ENCODE measurements around the gene HTRA1. TPM values are rescaled to one million over a fixed set of nuclear protein-coding genes. Genes with fewer than 3 reads are reported as not detected.

HTRA1 gene
- total RNA-seq, 8 experiments from 2014 or later, result 0.55 to 186 (median 5.3) TPM

GRCh38 chr10:122435212-122435827, 26.0 kb upstream of the HTRA1 start:
- in situ Hi-C loops (cut with MboI; ENCODE audit: low pct_unique_long_range_greater_than_20kb in 2 of 9, low sequenced_read_pairs in 9 of 9, unreplicated experiment in 9 of 9), result loop anchor here in 5 of 9 experiments (25.0 kb wide), 3 partner anchors 98 to 148 kb away; no protein-coding TSS in a partner anchor
- WGBS, 10 experiments, result 0 to 55% (median 32%) methylated on average over 1 to 3 of the region's 3 CpGs
- H3K4me1 ChIP-seq (replicated peaks in 1 of 2), result no peaks in the 10 kb centered on the region
- H3K4me3 ChIP-seq, result no peak overlapping the region
- peak in 3 of 8 experiments; percentile 31 to 46 (median 36) for ATAC-seq (replicated peaks in 6 of 8)
- H3K27ac ChIP-seq, result no peak overlapping the region

- WGBS, 10 experiments, result 0 to 77% (median 35%) methylated on average over 1 to 7 of the region's 7 CpGs
- H3K27ac ChIP-seq, result no peak overlapping the region
- H3K4me1 ChIP-seq (replicated peaks in 1 of 2), result peaks cover 4 to 10% of the 10 kb centered on the region in 2 donors
- peak in 7 of 8 experiments; percentile 82 to 100 (median 100) for ATAC-seq (replicated peaks in 6 of 8)
- in situ Hi-C loops (cut with MboI; ENCODE audit: low pct_unique_long_range_greater_than_20kb in 2 of 9, low sequenced_read_pairs in 9 of 9, unreplicated experiment in 9 of 9), result loop anchor here in 5 of 9 experiments (25.0 kb wide), 3 partner anchors 105 to 155 kb away; no protein-coding TSS in a partner anchor
- H3K4me3 ChIP-seq, result no peak overlapping the region
Measured at GRCh38 chr10:122441961-122442360, 19.4 kb upstream of the HTRA1 start.

- ATAC-seq (replicated peaks in 6 of 8), result no peak
- in situ Hi-C loops (cut with MboI; ENCODE audit: low pct_unique_long_range_greater_than_20kb in 2 of 9, low sequenced_read_pairs in 9 of 9, unreplicated experiment in 9 of 9), result loop anchor here in 5 of 9 experiments (25.0 kb wide), 3 partner anchors 108 to 158 kb away; no protein-coding TSS in a partner anchor
- peaks cover 4 to 10% of the 10 kb centered on the region in 2 donors for H3K4me1 ChIP-seq (replicated peaks in 1 of 2)
- no peak overlapping the region for H3K4me3 ChIP-seq
- H3K27ac ChIP-seq, result no peak overlapping the region
- WGBS, 10 experiments, result 57 to 87% (median 80%) methylated on average over 1 of the region's 1 CpG; no CpG with 5 or more reads in 5 of the 10 experiments
Measured at GRCh38 chr10:122445469-122445868, 15.9 kb upstream of the HTRA1 start.

- ATAC-seq (replicated peaks in 6 of 8), result no peak
- Histone ChIP-seq H3K4me3 (no peak overlapping the region), H3K4me1 (replicated peaks in 1 of 2) (peaks cover 4 to 10% of the 10 kb centered on the region in 2 donors), H3K27ac (no peak overlapping the region)
- in situ Hi-C loops (cut with MboI; ENCODE audit: low pct_unique_long_range_greater_than_20kb in 2 of 9, low sequenced_read_pairs in 9 of 9, unreplicated experiment in 9 of 9), result loop anchor here in 5 of 9 experiments (25.0 kb wide), 3 partner anchors 109 to 159 kb away; no protein-coding TSS in a partner anchor
Measured at GRCh38 chr10:122445904-122446303, 15.4 kb upstream of the HTRA1 start.

GRCh38 chr10:122446668-122447423, 14.5 kb upstream of the HTRA1 start:
- Histone ChIP-seq H3K4me3 (no peak overlapping the region), H3K27ac (no peak overlapping the region), H3K4me1 (replicated peaks in 1 of 2) (peaks cover 4 to 5% of the 10 kb centered on the region in 2 donors)
- 47 to 100% (median 73%) methylated on average over 1 to 2 of the region's 2 CpGs for WGBS, 10 experiments
- in situ Hi-C loops (cut with MboI; ENCODE audit: low pct_unique_long_range_greater_than_20kb in 2 of 9, low sequenced_read_pairs in 9 of 9, unreplicated experiment in 9 of 9), result loop anchor here in 5 of 9 experiments (25.0 kb wide), 3 partner anchors 110 to 160 kb away; no protein-coding TSS in a partner anchor
- peak; percentile 46 to 99 (median 78) for ATAC-seq (replicated peaks in 6 of 8)

- Histone ChIP-seq H3K4me1 (replicated peaks in 1 of 2) (no peaks in the 10 kb centered on the region), H3K4me3 (no peak overlapping the region), H3K27ac (no peak overlapping the region)
- WGBS, 10 experiments, result 60 to 100% (median 85%) methylated on average over 1 to 3 of the region's 3 CpGs
- in situ Hi-C loops (cut with MboI; ENCODE audit: low pct_unique_long_range_greater_than_20kb in 2 of 9, low sequenced_read_pairs in 9 of 9, unreplicated experiment in 9 of 9), result loop anchor here in 5 of 9 experiments (25.0 kb wide), 3 partner anchors 111 to 161 kb away; no protein-coding TSS in a partner anchor
- ATAC-seq (replicated peaks in 6 of 8), result no peak
Measured at GRCh38 chr10:122448600-122448999, 12.8 kb upstream of the HTRA1 start.

GRCh38 chr10:122449153-122449552, 12.2 kb upstream of the HTRA1 start:
- 60 to 100% (median 95%) methylated on average over 1 to 4 of the region's 4 CpGs; no CpG with 5 or more reads in 1 of the 10 experiments for WGBS, 10 experiments
- no peak for ATAC-seq (replicated peaks in 6 of 8)
- Histone ChIP-seq H3K4me3 (no peak overlapping the region), H3K27ac (no peak overlapping the region), H3K4me1 (replicated peaks in 1 of 2) (no peaks in the 10 kb centered on the region)
- in situ Hi-C loops (cut with MboI; ENCODE audit: low pct_unique_long_range_greater_than_20kb in 2 of 9, low sequenced_read_pairs in 9 of 9, unreplicated experiment in 9 of 9), result loop anchor here in 5 of 9 experiments (25.0 kb wide), 3 partner anchors 112 to 162 kb away; no protein-coding TSS in a partner anchor

GRCh38 chr10:122450353-122450990, 10.9 kb upstream of the HTRA1 start:
- H3K4me1 ChIP-seq (replicated peaks in 1 of 2), result no peaks in the 10 kb centered on the region
- H3K4me3 ChIP-seq, result no peak overlapping the region
- no peak for ATAC-seq (replicated peaks in 6 of 8)
- no peak overlapping the region for H3K27ac ChIP-seq
- in situ Hi-C loops (cut with MboI; ENCODE audit: low pct_unique_long_range_greater_than_20kb in 2 of 9, low sequenced_read_pairs in 9 of 9, unreplicated experiment in 9 of 9), result no loop called here
- 51 to 100% (median 79%) methylated on average over 1 to 10 of the region's 14 CpGs; no CpG with 5 or more reads in 1 of the 10 experiments for WGBS, 10 experiments

- no peak overlapping the region for H3K27ac ChIP-seq
- peaks cover 0 to 8% of the 10 kb centered on the region in 2 donors for H3K4me1 ChIP-seq (replicated peaks in 1 of 2)
- no peak for ATAC-seq (replicated peaks in 6 of 8)
- WGBS, 10 experiments, result 55 to 100% (median 84%) methylated on average over 2 to 3 of the region's 3 CpGs
- H3K4me3 ChIP-seq, result no peak overlapping the region
- in situ Hi-C loops (cut with MboI; ENCODE audit: low pct_unique_long_range_greater_than_20kb in 2 of 9, low sequenced_read_pairs in 9 of 9, unreplicated experiment in 9 of 9), result no loop called here
Measured at GRCh38 chr10:122454071-122454470, 7.3 kb upstream of the HTRA1 start.

- WGBS, 10 experiments, result 57 to 100% (median 83%) methylated on average over 1 to 6 of the region's 7 CpGs; no CpG with 5 or more reads in 3 of the 10 experiments
- no peak for ATAC-seq (replicated peaks in 6 of 8)
- H3K27ac ChIP-seq, result no peak within 1 kb of the TSS
- no peak within 1 kb of the TSS for H3K4me3 ChIP-seq
- in situ Hi-C loops (cut with MboI; ENCODE audit: low pct_unique_long_range_greater_than_20kb in 2 of 9, low sequenced_read_pairs in 9 of 9, unreplicated experiment in 9 of 9), result no loop called here
- peaks cover 0 to 8% of the 10 kb centered on the region in 2 donors for H3K4me1 ChIP-seq (replicated peaks in 1 of 2)
Measured at GRCh38 chr10:122454603-122455080, 6.7 kb upstream of the HTRA1 start, which contains the start of gene ARMS2. ARMS2 (plus strand) TSS chr10:122454653; CDS start chr10:122454728, 75 bp downstream.

GRCh38 chr10:122455376-122456079, 5.8 kb upstream of the HTRA1 start:
- 63 to 98% (median 85%) methylated on average over 2 to 11 of the region's 11 CpGs for WGBS, 10 experiments
- Histone ChIP-seq H3K27ac (no peak overlapping the region), H3K4me1 (replicated peaks in 1 of 2) (peaks cover 2 to 9% of the 10 kb centered on the region in 2 donors), H3K4me3 (no peak overlapping the region)
- ATAC-seq (replicated peaks in 6 of 8), result no peak
- in situ Hi-C loops (cut with MboI; ENCODE audit: low pct_unique_long_range_greater_than_20kb in 2 of 9, low sequenced_read_pairs in 9 of 9, unreplicated experiment in 9 of 9), result no loop called here

GRCh38 chr10:122457934-122458333, 3.4 kb upstream of the HTRA1 start:
- Histone ChIP-seq H3K27ac (no peak overlapping the region), H3K4me1 (replicated peaks in 1 of 2) (peaks cover 7 to 12% of the 10 kb centered on the region in 2 donors), H3K4me3 (no peak overlapping the region)
- in situ Hi-C loops (cut with MboI; ENCODE audit: low pct_unique_long_range_greater_than_20kb in 2 of 9, low sequenced_read_pairs in 9 of 9, unreplicated experiment in 9 of 9), result no loop called here
- 17 to 100% (median 76%) methylated on average over 1 to 5 of the region's 5 CpGs; no CpG with 5 or more reads in 1 of the 10 experiments for WGBS, 10 experiments
- no peak for ATAC-seq (replicated peaks in 6 of 8)

All from motor neuron (in vitro differentiated cells).